Erythroblast (primary cell): ENCODE measurements around the gene ZMYM2.

Experiments used
- DNase-seq, 2 experiments: peaks; one replicate each; lab custom pipeline; 2025; lab: John Stamatoyannopoulos, UW
- GATA1 ChIP-seq: IDR thresholded peaks from 2 replicates; pipeline ENCODE4 v1.6.1; 2011; ENCODE audit warnings: low read depth, mild to moderate bottlenecking, control low read depth, low read length, moderate library complexity
- POLR2A ChIP-seq: IDR thresholded peaks from 2 replicates; pipeline ENCODE4 v1.6.1; 2011; ENCODE audit warnings: mild to moderate bottlenecking, low read length

Gene ZMYM2

DNA sequence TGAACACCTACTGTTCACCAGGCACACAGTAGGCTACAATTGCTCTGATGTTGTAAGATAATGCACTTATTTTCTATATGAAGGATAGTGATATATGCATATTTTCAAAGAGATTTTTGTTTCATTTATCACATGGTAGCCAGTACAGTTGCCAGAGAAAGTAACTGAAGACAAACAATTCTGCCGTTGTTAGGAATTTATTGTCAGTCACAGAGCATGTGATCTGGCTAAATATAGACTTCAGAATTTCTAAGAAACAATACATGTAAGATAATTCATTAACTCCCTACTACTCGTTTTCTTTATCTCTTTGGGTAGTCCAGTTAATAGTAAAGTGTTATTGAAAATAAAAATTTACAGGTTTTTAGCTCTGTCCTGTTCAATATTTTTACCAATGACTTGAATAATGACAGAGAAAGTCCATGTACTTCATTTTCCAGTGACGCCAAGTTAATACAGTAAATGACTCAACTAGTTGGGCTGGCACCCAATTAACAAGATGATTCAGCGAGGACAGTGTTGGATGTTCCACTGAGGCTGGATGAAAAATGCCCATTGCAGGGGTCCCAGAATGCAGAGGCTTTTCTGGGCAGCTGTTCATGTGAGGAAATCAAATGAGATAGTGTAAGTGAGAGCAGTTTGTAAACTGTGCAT lies 166.7 kb downstream of the ZMYM2 start:
- DNase-seq: no peak
- TF ChIP-seq GATA1: no peak
- TF ChIP-seq POLR2A: no peak

- no peak for DNase-seq
- no peak for TF ChIP-seq POLR2A
- TF ChIP-seq GATA1: no peak
Observed at GRCh38 chr13:20125783-20126165, 167.2 kb downstream of the ZMYM2 start.

DNA sequence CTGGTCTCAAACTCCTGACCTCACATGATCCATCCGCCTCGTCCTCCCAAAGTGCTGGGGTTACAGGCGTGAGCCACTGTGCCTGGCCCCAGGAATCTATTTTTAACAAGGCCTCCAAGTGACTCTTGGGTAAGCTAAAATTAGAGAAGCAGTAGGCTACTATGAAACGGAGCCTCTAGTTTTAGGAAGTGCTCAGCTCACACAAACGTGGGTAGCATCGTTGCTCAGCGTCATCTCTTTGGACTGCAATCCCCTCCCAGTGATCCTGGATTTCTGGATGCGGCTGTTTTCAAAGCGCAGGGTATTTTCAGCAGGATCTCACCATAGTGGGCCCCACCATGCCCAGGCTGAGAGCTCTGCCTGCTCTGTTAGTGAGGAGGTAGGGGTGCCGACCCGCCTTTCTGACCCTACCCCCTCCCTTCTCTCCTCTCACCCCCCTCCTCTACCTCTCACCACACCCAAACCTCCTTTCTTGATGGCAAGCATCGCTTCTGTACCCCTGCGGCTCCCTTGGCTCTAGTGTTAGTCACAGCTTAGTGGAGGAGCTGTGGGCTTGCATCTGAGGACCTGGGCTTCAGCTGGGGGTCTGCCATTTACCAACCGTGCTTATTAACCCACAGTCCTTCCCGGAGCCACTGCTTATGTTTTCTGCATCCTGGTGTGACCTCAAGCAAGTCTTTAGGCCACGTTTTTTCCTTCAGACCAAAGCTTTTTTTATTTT lies 168.2 kb downstream of the ZMYM2 start:
- TF ChIP-seq GATA1 (no peak), POLR2A (no peak)
- DNase-seq: no peak

GRCh38 chr13:20127262-20127561 lies 168.7 kb downstream of the ZMYM2 start:
- TF ChIP-seq POLR2A (no peak), GATA1 (no peak)
- peak in 1 of 2 experiments; percentile 32 for DNase-seq

GRCh38 chr13:20127562-20128458 lies 169.3 kb downstream of the ZMYM2 start:
- peak; percentile 73 for TF ChIP-seq POLR2A
- no peak for TF ChIP-seq GATA1
- DNase-seq: peak; percentile 48 to 56

DNA sequence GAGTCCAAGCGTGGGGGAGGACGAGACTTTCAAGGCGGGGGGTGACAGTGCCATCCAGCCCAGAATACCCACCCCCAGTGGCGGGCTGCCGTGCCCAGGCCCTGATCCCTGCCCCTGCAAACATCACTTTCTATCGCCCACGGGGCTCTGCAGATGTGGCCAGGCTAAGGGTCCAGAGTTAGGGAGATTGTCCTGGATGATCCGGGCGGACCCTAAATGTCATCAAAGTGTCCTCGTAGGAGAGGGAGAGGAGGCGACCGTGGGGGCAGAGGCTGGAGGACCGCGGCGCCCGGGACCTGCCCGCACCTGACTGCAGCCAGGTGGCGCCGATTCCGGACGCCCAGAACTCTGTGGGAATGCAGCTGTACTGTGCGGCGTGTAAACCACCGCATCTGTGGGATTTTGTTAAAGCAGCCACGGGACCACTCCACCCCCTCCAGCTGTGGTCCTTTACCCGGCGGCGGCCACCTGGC lies 170.0 kb downstream of the ZMYM2 start:
- TF ChIP-seq GATA1 (no peak), POLR2A (no peak)
- DNase-seq: no peak

GRCh38 chr13:20129076-20129475 lies 170.5 kb downstream of the ZMYM2 start:
- TF ChIP-seq POLR2A (no peak), GATA1 (no peak)
- DNase-seq: no peak

- DNase-seq: no peak
- TF ChIP-seq GATA1 (no peak), POLR2A (no peak)
Observed at GRCh38 chr13:20130012-20130411, 171.5 kb downstream of the ZMYM2 start.

DNA sequence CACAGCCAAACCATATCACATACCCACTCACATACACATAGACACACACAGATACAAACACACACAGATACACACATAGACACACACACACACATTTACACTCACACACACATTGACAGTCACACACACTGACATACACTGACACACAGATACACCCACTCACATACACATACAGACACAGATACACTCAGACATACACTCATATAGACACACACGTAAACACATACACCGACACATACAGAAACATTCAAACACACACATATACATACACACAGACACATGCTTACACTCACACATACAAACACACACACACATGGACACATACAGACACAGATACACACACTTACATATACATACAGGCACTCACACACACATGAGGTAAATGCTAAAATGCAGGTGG lies 172.1 kb downstream of the ZMYM2 start:
- TF ChIP-seq POLR2A: no peak
- no peak for TF ChIP-seq GATA1
- DNase-seq: no peak

DNA sequence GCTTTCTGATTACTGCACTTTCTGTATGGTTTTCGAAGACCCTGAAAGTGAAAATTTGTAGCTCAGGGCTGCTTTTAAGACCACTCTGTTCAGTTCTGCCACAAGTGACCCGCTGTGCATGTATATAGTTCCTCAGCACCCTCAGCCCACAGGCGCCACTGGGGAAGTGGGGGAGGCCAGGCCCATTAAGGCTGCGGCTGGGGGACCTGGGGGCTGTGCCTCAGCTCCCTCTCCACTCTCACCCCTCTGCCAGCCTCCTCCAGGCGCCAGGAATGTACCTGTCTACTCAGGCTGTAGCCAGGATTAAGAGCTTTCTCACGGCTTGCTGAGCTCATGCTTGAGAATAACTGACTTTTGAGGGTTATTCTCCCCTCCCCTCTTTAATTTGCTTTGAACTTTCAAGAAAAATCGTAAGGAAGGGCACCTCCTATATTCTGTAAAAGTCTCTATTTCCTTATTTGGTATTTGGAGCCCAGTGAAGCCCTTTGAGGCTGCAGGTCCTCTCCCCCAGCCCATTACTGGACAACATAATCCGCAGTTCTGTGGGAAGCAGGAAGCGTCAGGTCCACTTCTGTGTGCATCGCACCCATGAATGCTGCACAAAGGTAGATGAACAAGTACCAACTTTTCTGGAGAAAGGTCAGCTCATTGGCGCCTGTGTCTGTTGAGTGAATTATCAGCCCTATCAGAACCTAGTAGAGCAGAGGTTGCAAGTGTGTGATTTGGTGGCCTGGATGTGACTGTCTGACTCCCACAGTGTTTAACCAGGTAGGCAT lies 172.7 kb downstream of the ZMYM2 start:
- no peak for DNase-seq
- TF ChIP-seq POLR2A (no peak), GATA1 (no peak)

GRCh38 chr13:20132052-20132634 lies 173.6 kb downstream of the ZMYM2 start:
- no peak for DNase-seq
- no peak for TF ChIP-seq GATA1
- no peak for TF ChIP-seq POLR2A

DNA sequence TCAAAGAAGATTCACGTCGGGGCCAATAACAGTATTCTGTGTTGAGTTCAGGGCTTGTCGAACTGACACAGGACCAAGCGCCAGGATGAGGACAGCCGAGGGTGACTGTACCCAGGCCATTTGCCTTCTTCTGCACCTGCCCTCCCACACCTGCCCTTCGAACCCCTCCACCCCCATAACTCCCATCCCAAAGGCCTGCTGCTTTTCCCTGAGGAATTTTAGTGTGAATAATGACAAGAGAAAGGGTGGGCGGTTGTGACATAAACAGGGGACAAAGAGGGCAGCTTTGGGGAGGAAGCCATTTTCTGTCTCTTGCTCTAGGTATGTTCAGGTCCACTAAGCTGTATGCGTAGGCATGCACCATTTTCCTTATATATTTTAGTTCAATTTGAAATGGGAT lies 176.2 kb downstream of the ZMYM2 start:
- no peak for TF ChIP-seq GATA1
- no peak for TF ChIP-seq POLR2A
- no peak for DNase-seq

- peak; percentile 23 for DNase-seq
- no peak for TF ChIP-seq GATA1
- TF ChIP-seq POLR2A: no peak
Observed at GRCh38 chr13:20136781-20137703, 178.5 kb downstream of the ZMYM2 start.
